DOHH2 (cell line): Measurements from ENCODE around the gene DRC3.
"Not testable (repeated sequence)": the region's sequence is repeated elsewhere in the genome, so short reads cannot be mapped to it uniquely, and the experiment has no call there.

Experiments
- H3F3A ChIP-seq: fragments of 200-600 bp; sonication (generic), shearing (Covaris generic); 2 replicates; pipeline ENCODE4 v1.6.0; 2016; ENCODE audit warnings: antibody characterized with exemption, mild to moderate bottlenecking; ENCODE audit not compliant: control insufficient read depth, insufficient read depth
- H3K27ac ChIP-seq: fragments of 200-600 bp; sonication (generic); 2 replicates; pipeline ENCODE4 v1.5.1; 2014; ENCODE audit warnings: low read depth, mild to moderate bottlenecking, low read length, moderate library complexity
- H3K27me3 ChIP-seq: fragments of 200-600 bp; sonication (generic); 2 replicates; pipeline ENCODE4 v1.6.1; 2014; ENCODE audit warnings: mild to moderate bottlenecking, low read length, mixed read lengths; ENCODE audit not compliant: control insufficient read depth
- H3K36me3 ChIP-seq: fragments of 200-600 bp; sonication (generic); 2 replicates; pipeline ENCODE4 v1.6.1; 2014; ENCODE audit warnings: mild to moderate bottlenecking, low read length, moderate library complexity, mixed read lengths; ENCODE audit not compliant: control insufficient read depth
- H3K4me1 ChIP-seq: fragments of 200-600 bp; sonication (generic); 2 replicates; pipeline ENCODE4 v1.6.1; 2014; ENCODE audit warnings: mild to moderate bottlenecking, low read length, mixed read lengths; ENCODE audit not compliant: control insufficient read depth
- H3K4me2 ChIP-seq: fragments of 200-600 bp; sonication (generic); 2 replicates; pipeline ENCODE4 v1.6.0; 2014; ENCODE audit warnings: mild to moderate bottlenecking, low read length, moderate library complexity
- H3K4me3 ChIP-seq: fragments of 200-600 bp; sonication (generic); 2 replicates; pipeline ENCODE4 v1.5.1; 2014; ENCODE audit warnings: mild to moderate bottlenecking, low read length, mixed read lengths
- H3K79me2 ChIP-seq: fragments of 200-600 bp; sonication (generic); 2 replicates; pipeline ENCODE4 v1.6.1; 2014; ENCODE audit warnings: mild to moderate bottlenecking, low read length, mixed read lengths; ENCODE audit not compliant: control insufficient read depth
- H3K9me2 ChIP-seq: fragments of 200-600 bp; sonication (generic); replicated peaks from 2 replicates; pipeline ENCODE4 v1.6.1; 2014; ENCODE audit warnings: mild to moderate bottlenecking, low read length, mixed read lengths; ENCODE audit not compliant: control insufficient read depth
- H3K9me3 ChIP-seq: fragments of 200-600 bp; sonication (generic); 2 replicates; pipeline ENCODE4 v1.6.1; 2014; ENCODE audit warnings: antibody characterized with exemption, low read length, mixed read lengths; ENCODE audit not compliant: control insufficient read depth, insufficient read depth
- H4K20me1 ChIP-seq: fragments of 200-600 bp; sonication (generic); 2 replicates; pipeline ENCODE4 v1.6.0; 2014; ENCODE audit warnings: low read depth, mild to moderate bottlenecking, antibody characterized with exemption, low read length, moderate library complexity; ENCODE audit not compliant: control insufficient read depth, insufficient read depth
- EZH2phosphoT487 ChIP-seq: fragments of 200-600 bp; sonication (generic); IDR thresholded peaks from 2 replicates; pipeline ENCODE4 v1.6.1; 2017; ENCODE audit warnings: borderline replicate concordance, mild to moderate bottlenecking, antibody characterized with exemption, low read length, moderate library complexity, mixed read lengths
- TF ChIP-seq, protein P1 (sequence below): fragments of 200-600 bp; sonication (generic); IDR thresholded peaks from one replicate; pipeline ENCODE4 v1.5.1; 2014; ENCODE audit warnings: antibody characterized with exemption, mild to moderate bottlenecking, low read depth, low read length; ENCODE audit not compliant: poor library complexity, severe bottlenecking

DRC3 gene

GRCh38 chr17:17938388-17939107 is 34.1 kb upstream of the DRC3 start:
- no peaks in the 10 kb centered on the region for H3K27me3 ChIP-seq
- no peaks in the 10 kb centered on the region for H3K9me3 ChIP-seq
- H3K79me2 ChIP-seq = no peaks in the 10 kb centered on the region
- no peak overlapping the region for H3K4me3 ChIP-seq
- H4K20me1 ChIP-seq = no peaks in the 10 kb centered on the region
- no peak overlapping the region for H3K4me2 ChIP-seq
- TF ChIP-seq, protein P1, sequence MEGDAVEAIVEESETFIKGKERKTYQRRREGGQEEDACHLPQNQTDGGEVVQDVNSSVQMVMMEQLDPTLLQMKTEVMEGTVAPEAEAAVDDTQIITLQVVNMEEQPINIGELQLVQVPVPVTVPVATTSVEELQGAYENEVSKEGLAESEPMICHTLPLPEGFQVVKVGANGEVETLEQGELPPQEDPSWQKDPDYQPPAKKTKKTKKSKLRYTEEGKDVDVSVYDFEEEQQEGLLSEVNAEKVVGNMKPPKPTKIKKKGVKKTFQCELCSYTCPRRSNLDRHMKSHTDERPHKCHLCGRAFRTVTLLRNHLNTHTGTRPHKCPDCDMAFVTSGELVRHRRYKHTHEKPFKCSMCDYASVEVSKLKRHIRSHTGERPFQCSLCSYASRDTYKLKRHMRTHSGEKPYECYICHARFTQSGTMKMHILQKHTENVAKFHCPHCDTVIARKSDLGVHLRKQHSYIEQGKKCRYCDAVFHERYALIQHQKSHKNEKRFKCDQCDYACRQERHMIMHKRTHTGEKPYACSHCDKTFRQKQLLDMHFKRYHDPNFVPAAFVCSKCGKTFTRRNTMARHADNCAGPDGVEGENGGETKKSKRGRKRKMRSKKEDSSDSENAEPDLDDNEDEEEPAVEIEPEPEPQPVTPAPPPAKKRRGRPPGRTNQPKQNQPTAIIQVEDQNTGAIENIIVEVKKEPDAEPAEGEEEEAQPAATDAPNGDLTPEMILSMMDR = no peak
- no peak for TF ChIP-seq EZH2phosphoT487
- H3K9me2 ChIP-seq = no peaks in the 10 kb centered on the region
- H3F3A ChIP-seq = no peaks in the 10 kb centered on the region
- H3K27ac ChIP-seq = no peak overlapping the region
- H3K36me3 ChIP-seq = no peaks in the 10 kb centered on the region
- H3K4me1 ChIP-seq = peaks cover 6% of the 10 kb centered on the region

DNA sequence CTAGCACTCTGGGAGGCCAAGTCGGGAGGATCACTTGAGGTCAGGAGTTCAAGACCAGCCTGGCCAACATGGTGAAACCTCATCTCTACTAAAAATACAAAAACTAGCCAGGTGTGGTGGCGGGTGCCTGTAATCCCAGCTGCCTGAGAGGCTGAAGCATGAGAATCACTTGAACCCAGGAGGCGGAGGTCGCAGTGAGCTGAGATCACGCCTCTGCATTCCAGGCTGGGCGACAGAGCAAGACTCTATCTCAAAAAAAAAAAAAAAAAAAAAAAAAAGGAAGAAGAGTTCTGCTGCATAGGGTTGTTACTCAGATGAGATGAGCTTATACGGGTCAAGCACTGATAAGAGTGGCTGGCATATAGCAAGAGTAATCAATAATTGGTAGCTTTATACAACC is 32.7 kb upstream of the DRC3 start:
- not testable (repeated sequence) for H3K79me2 ChIP-seq, H3K4me1 ChIP-seq, H3K27ac ChIP-seq, H3K36me3 ChIP-seq, H3K9me2 ChIP-seq, H3K4me3 ChIP-seq, H3K9me3 ChIP-seq, H3K4me2 ChIP-seq, H4K20me1 ChIP-seq, H3F3A ChIP-seq, H3K27me3 ChIP-seq

GRCh38 chr17:17940441-17940911 is 32.2 kb upstream of the DRC3 start:
- H4K20me1 ChIP-seq = no peaks in the 10 kb centered on the region
- H3K27me3 ChIP-seq = no peaks in the 10 kb centered on the region
- no peak overlapping the region for H3K4me3 ChIP-seq
- no peaks in the 10 kb centered on the region for H3K79me2 ChIP-seq
- no peak overlapping the region for H3K4me2 ChIP-seq
- no peaks in the 10 kb centered on the region for H3K9me3 ChIP-seq
- H3F3A ChIP-seq = no peaks in the 10 kb centered on the region
- no peaks in the 10 kb centered on the region for H3K9me2 ChIP-seq
- no peak for TF ChIP-seq EZH2phosphoT487
- TF ChIP-seq, protein P1 = no peak
- no peak overlapping the region for H3K27ac ChIP-seq
- H3K4me1 ChIP-seq = peaks cover 10% of the 10 kb centered on the region
- no peaks in the 10 kb centered on the region for H3K36me3 ChIP-seq

GRCh38 chr17:17941015-17941414 is 31.6 kb upstream of the DRC3 start:
- H3K4me3 ChIP-seq = no peak overlapping the region
- no peaks in the 10 kb centered on the region for H3K36me3 ChIP-seq
- peaks cover 10% of the 10 kb centered on the region for H3K4me1 ChIP-seq
- no peak overlapping the region for H3K4me2 ChIP-seq
- TF ChIP-seq, protein P1 = no peak
- no peak for TF ChIP-seq EZH2phosphoT487
- H4K20me1 ChIP-seq = no peaks in the 10 kb centered on the region
- no peaks in the 10 kb centered on the region for H3K79me2 ChIP-seq
- no peaks in the 10 kb centered on the region for H3F3A ChIP-seq
- H3K27ac ChIP-seq = no peak overlapping the region
- no peaks in the 10 kb centered on the region for H3K27me3 ChIP-seq
- no peaks in the 10 kb centered on the region for H3K9me3 ChIP-seq
- no peaks in the 10 kb centered on the region for H3K9me2 ChIP-seq
